K562 (cell line): ENCODE results near the gene RBM26.

Experiments used
- RAD21 ChIP-seq, 2 experiments: fragments of 250-450 bp in 1 of 2; fragments of 450-650 bp in 1 of 2; sonication (Bioruptor Pico) in 1 of 2; formaldehyde crosslinking in 1 of 2; IDR thresholded peaks in 1 of 2; conservative IDR thresholded peaks in 1 of 2; 2 replicates each; pipeline versions ENCODE4 v1.4.0 to v1.8.0; 2020 to 2022; ENCODE audit warnings: mild to moderate bottlenecking in 2 of 2, moderate library complexity in 1 of 2
- TCF7L2 ChIP-seq: fragments of 150-350 bp; IDR thresholded peaks from 2 replicates; pipeline ENCODE4 v1.6.1; 2016; ENCODE audit warnings: low read depth, mild to moderate bottlenecking, low read length, moderate library complexity
- ZNF589 ChIP-seq: fragments of 200-800 bp; sonication (Bioruptor generic); IDR thresholded peaks from 2 replicates; pipeline ENCODE4 v1.6.1; 2016; ENCODE audit warnings: low read depth, missing genetic modification characterization, missing compliant biosample characterization
- ZZZ3 ChIP-seq: fragments of 450-650 bp; IDR thresholded peaks from 2 replicates; pipeline ENCODE4 v1.6.1; 2016; ENCODE audit warnings: antibody characterized with exemption, mild to moderate bottlenecking, moderate library complexity
- TF ChIP-seq, protein P1 (sequence below): sonication (generic); formaldehyde crosslinking; IDR thresholded peaks from 2 replicates; pipeline ENCODE4 v1.8.1; 2023; ENCODE audit warnings: mild to moderate bottlenecking, missing genetic modification reagents

DNA sequence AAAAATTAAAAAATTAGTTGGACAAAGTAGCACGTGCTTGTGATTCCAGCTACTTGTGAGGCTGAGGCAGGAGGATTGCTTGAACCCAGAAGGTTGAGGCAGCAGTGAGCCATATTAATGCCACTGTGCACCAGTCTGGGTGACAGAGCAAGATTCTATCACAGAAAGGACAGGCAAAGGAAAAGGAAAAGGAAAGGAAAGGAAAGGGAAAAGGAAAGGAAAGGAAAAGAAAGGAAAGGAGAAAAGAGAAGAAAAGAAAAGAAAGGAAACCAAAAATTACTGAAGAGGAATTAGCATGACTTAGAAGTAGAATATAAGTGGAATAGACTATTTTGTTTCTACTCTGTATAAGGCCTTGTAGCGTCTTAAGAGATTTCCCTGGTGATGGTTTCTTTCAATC, 122.3 kb downstream of the RBM26 start:
- TF ChIP-seq RAD21 (CRISPR knock-in tag; conservative IDR thresholded peaks at IDR 0.05 in 1 of 2, IDR thresholded peaks at IDR 0.05 in 1 of 2) (no peak), ZNF589 (CRISPR knock-in tag) (no peak), ZZZ3 (no peak), TCF7L2 (no peak)
- TF ChIP-seq, protein P1, sequence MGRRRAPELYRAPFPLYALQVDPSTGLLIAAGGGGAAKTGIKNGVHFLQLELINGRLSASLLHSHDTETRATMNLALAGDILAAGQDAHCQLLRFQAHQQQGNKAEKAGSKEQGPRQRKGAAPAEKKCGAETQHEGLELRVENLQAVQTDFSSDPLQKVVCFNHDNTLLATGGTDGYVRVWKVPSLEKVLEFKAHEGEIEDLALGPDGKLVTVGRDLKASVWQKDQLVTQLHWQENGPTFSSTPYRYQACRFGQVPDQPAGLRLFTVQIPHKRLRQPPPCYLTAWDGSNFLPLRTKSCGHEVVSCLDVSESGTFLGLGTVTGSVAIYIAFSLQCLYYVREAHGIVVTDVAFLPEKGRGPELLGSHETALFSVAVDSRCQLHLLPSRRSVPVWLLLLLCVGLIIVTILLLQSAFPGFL, result no peak
